ENCODE measurements around the gene GOLGA1. TPM values are rescaled to one million over a fixed set of nuclear protein-coding genes. Genes with fewer than 3 reads are reported as not detected.

Gene GOLGA1, protein sequence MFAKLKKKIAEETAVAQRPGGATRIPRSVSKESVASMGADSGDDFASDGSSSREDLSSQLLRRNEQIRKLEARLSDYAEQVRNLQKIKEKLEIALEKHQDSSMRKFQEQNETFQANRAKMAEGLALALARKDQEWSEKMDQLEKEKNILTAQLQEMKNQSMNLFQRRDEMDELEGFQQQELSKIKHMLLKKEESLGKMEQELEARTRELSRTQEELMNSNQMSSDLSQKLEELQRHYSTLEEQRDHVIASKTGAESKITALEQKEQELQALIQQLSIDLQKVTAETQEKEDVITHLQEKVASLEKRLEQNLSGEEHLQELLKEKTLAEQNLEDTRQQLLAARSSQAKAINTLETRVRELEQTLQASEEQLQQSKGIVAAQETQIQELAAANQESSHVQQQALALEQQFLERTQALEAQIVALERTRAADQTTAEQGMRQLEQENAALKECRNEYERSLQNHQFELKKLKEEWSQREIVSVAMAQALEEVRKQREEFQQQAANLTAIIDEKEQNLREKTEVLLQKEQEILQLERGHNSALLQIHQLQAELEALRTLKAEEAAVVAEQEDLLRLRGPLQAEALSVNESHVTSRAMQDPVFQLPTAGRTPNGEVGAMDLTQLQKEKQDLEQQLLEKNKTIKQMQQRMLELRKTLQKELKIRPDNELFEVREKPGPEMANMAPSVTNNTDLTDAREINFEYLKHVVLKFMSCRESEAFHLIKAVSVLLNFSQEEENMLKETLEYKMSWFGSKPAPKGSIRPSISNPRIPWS
- polyA plus RNA-seq (2013, experiment 1 of 2; ENCODE audit: insufficient read length) = 12.0 TPM
- polyA plus RNA-seq (2013, experiment 2 of 2; ENCODE audit: insufficient read length) = 12.8 TPM

DNA sequence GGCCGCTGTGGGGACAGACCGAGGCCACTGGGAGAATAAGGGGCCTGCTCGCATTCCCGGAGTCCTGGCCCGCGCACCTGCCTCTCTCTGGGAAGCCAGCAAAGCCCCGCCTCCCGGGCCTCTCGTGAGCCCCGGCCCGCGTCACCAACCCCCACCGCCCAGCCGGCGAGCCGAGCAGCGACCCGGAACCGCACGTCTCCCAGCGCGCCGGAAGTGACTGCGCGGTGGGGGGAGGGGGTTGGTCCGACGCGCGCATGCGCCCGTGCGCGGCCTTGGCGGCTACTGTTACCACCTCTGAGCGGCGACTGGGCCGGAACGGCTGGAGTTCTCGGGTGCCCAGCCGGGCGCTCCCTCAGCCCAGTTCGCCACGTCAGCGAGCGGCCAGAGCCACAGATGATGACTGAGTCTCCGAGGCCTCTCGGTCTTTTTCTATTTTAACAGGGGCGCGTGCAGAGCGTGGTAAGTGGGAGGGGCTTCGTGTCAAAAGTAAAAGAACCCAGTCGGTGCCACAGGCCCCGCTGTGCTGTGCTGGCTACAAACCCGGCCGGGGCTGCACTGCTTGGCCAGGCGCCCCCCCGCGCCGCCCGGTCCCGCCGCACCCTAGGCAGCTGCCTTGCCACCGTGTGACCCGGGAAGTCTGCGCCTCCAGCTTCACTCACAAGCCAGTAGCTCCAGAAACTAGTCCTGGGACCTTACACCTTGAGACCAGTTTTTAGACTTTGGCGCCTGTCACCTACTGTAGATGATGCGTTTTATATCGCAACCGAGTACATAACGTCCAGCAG is at the start of gene GOLGA1:
GOLGA1 (minus strand) TSS at position 190 of the 785 bp plus-strand sequence. CDS start 2,372 bp downstream, outside the sequence.
- peak; percentile 95 for DNase-seq

DNA sequence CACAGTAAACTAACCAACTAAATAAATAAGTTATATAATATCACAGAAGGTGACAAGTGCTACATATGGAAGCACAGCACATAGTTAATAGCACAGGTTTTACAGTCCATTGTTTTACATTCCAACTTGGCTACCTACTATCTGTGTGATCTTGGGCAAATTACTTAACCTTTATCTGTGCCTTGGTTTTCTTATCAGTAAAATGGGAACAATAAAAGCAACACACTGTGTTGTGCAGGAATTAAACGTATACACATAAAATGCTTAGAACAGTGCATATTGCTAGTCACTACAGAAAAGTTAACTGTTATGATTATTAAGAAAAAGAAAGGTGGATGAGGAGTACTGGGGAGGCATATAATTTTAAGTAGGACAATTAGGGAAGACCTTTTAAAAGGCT is 42.8 kb upstream of the GOLGA1 start:
- DNase-seq = no peak

DNA sequence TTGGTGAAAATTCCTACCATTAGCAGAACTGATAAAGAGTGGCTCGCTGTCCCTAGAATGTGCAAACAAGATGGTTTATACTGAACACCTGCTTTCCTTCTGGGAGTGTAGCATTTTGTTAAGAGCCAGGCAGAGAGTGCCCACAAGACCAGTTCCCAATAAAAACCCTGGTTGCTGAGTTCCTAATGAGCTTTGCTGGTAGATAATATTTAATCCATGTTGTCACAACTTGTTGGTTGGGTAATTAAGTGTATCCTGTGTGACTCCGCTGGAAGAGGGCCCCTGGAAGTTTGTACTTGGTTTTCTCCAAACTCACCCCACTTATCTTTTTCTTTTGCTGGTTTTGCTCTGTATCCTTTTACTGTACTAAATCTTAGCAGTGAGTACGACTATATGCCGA is 39.5 kb upstream of the GOLGA1 start:
- no peak for DNase-seq

DNA sequence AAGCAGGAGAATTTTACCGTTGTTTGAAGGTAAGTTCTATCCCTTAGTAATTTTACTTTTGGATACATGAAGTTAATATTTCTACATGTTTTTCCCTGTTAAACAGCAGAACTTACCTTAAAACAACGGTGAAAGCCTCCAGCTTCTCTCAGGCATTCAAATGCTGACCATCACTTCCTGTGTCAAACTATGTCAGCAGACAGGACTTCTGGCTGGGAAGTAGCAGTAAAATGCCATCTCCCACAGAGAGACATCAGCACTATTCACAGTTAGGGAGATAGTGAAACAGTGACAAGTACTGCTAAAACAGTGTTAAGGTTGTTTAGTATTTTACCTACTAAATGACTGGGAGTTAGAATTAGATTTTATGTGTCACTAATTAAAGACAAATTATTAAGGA is 34.2 kb upstream of the GOLGA1 start:
- DNase-seq = peak; percentile 7

DNA sequence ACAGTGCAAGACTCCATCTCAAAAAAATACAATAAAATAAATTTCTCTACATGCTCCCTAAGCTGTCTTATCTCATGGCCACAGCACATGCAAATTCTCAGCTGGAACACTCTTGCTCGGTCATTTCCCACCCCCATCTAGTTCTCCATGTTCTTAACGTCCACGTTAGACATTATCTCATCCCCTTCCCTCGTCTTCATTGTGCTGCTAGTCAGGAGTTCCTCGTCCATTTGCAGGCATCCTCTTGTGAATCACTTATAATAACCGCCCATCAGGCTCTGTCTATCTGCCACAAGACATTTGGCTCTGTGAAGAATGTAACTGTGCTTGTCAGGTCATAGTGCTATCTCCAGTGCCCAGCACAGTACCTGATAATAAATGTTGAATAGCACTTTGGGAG is 32.9 kb upstream of the GOLGA1 start:
- DNase-seq = no peak

DNA sequence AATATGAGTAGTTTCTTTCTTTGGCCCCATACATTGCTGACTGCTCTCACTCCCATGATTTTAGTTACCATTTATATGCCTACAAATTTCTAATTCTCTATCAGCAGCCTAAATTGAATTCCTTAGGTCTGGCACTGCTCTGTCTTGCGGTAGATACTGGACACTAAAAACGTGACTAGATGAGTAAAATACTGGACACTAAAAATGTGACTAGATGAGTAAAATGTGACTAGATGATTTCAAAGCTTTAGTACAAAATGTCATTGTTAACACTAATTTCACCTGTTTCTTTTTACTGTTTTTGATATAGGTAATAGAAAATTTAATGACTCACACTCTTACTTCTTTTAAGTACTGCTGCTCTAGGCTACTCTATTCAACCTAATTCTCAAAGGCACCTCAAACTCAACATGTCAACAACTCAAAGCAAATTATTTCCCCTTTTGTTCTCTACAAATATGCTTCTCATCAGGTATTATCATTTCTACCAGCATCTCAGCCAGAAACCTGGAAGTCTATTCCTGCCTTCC is 31.4 kb upstream of the GOLGA1 start:
- DNase-seq = no peak

DNA sequence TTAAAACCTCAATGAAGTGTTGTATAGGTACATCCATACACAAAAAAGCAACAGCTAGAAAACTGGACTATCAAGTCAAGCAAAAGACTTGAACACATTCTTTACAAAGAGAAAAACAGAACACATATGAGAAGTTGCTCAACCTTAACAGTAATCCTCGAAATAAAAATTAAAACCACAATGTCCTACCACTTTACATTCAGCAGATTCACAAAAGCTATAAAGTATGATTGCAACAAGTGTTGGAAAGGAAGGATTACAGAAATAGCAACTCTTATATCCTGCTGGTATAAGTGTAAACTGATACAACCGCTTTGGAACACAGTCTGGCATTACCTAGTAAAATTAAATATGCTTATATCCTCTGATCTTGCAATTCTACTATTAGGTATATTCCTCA is 28.5 kb upstream of the GOLGA1 start:
- DNase-seq = no peak

DNA sequence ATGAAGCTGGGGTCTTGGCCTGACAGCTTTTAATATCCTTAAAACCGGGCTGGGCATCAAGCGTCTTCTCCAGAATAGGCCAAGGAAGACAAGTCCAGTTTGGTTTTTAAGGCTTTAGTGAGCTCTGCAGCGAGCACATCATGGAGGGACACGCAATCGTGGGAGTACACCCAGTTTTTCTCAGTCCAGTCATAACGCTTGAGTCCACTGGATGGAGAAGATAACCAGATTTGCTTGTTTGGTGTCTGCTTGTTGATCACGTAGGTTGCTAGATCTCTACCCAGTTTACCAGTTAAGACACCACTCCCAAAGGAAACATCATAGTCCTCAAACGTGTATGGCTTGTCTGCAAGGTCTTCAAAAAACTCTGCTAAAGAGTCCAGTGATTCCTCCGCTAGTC is 27.4 kb upstream of the GOLGA1 start:
- no peak for DNase-seq

DNA sequence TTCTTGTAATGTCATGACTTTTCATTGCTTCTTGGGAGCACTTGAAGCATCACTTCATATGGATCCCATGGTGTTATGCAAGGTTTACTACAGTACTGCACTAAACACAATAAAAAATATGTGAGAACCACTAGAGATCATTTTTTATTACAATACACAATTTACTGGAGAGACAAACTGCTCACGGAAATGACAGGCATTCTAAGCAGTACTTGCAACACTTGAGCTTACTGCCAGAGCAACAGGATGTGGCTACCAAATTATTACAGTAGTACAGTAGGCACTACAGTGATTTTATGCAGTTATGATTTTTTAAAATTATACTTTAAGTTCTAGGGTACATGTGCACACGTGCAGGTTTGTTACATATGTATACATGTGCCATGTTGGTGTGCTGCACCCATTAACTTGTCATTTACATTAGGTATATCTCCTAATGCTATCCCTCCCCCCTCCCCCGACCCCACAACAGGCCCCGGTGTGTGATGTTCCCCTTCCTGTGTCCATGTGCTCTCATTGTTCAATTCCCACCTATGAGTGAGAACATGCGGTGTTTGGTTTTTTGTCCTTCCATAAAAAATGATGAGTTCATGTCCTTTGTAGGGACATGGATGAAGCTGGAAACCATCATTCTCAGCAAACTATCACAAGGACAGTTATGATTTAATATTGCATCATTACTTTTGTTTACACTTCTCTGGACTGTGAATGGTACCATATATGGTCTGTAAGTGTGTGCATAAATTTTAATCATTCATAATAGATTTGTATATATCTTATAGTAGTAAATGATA is 25.1 kb upstream of the GOLGA1 start:
- DNase-seq = peak; percentile 50

DNA sequence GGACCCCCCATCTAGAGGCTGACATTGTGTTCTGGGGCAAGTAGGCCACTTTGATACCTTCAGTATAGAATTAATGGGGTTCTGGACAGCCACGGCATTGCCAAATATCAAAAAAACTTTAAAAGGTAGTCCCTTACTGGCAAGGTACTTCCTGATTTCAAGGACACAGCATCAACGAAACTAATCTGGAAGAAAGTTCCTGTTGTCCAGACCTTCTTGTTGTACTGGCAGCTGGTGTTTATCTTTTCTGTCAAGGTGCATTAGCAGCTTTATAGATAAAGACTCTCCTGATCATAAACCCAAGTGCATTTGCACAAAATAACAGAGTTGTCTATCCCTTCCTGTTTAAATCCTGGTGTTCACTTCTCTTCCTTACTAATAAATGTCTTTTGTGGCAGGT is 23.7 kb upstream of the GOLGA1 start:
- DNase-seq = no peak

DNA sequence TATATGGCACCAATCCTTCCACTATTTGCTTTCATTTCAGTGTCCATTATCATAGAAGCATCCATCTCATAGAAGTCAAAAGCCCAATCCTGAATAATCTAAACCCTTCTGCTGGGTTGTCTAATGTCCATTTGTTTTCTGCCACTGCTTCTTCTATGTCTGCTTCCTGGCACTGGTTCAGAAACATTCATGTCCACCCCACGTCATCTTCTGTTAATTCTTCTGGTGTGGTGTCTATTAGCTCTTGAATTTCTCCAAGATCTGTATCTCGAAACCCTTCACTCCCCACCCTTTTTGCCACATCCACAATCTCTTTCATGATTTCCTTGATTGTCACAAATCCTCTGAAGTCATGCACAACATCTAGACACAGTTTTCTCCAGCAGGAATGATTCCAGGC is 23.2 kb upstream of the GOLGA1 start:
- DNase-seq = peak; percentile 17

DNA sequence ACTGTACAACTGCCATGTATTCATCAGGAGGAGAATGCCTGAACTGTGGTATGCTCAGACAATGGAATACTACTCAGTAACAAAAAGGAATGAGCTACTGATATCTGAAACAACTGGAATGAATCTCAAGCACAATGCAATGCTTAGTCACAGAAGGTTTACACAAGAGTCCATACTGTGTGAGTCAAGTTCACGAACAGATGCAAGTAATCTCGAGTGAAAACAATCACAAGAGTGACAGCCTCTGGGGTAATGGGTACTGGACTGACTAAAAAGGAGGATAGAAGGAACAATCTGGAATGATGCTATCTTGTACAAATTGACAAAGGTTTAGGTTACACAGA is 19.5 kb upstream of the GOLGA1 start:
- DNase-seq = no peak

DNA sequence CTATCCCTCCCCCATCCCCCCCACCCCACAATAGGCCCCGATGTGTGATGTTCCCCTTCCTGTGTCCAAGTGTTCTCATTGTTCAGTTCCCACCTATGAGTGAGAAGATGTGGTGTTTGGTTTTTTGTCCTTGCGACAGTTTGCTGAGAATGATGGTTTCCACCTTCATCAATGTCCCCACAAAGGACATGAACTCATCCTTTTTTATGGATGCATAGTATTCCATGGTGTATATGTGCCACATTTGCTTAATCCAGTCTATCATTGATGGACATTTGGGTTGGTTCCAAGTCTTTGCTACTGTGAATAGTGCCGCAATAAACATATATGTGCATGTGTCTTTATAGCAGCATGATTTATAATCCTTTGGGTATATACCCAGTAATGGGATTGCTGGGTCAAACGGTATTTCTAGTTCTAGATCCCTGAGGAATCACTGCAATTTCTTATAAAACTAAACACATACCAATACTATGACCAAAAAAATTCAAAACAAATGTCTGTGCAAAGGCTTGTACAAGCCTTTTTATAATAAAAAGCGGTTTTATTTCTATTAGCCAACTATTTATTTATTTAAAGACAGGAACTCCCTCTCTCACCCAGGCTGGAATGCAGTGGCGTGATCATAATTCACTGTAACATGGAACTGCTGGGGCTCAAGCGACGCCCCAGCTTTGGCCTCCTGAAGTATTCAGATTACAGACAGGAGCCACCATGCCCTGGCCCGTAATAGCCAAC is 19.0 kb upstream of the GOLGA1 start:
- DNase-seq = peak; percentile 73

DNA sequence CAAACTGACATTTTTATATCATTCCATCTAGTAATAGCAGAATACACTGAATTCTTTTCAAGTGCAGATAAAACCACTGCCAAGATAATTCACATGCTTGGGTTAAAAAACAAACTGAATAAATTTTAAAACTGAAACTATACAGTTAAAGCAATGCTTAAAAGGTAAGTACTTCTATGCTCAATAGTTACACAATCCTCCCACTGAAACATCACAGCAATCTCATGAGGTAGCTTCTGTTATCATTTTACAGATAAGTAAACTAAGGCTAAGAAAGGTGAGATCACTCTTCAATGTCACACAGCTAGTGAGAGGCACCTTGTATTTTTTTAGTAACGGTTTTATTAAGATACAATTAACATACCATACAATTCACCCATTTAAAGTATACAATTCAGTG is 13.4 kb upstream of the GOLGA1 start:
- no peak for DNase-seq

DNA sequence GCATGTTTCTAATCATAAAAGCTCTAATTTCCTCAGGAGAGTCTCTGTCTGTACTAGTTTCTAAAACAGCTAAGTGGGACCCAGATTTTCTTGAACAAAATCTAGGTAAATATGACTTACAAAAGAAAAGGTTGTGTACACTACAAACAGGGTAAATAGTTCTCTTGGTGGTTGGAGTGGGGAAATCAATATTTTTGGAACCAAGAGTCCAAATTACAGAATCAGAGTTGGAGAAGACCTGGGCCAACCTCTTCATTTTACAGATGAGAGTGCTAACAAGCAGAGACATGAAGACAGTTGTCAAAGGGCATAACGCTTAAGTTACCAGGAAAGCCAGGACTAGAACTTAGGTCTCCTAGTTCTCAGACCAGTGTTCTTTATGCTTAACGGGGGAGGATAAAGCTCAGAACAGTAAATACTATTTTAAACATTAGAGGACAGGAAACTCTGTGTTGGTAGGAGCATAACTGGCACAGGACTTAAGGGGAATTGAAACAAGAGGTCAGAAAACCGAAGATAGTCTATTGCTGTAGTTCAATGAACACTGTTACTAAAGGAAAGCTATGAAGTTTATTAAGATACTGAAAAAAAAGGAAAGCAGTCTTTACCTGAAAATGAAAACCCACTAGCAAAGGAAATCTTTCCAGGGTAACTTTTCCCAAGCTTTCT is 9.3 kb upstream of the GOLGA1 start:
- no peak for DNase-seq

DNA sequence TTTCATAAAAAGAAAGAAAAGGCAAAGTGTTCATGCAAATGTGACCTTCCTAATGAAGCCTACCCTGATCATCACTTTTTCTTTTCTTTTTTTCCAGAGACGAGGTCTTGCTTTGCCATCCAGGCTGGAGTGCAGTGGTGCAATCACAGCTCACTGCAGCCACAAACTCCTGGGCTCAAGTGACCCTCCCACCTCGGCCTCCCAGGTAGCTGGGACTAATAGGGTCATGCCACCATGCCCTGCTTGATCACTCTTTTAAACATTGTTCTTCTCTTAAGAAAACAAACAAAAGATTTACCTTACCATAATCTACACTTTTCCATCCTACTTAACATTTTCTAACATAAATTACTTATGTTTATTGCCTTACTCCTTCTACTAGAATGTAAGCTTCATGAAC is 8.5 kb upstream of the GOLGA1 start:
- DNase-seq = no peak

DNA sequence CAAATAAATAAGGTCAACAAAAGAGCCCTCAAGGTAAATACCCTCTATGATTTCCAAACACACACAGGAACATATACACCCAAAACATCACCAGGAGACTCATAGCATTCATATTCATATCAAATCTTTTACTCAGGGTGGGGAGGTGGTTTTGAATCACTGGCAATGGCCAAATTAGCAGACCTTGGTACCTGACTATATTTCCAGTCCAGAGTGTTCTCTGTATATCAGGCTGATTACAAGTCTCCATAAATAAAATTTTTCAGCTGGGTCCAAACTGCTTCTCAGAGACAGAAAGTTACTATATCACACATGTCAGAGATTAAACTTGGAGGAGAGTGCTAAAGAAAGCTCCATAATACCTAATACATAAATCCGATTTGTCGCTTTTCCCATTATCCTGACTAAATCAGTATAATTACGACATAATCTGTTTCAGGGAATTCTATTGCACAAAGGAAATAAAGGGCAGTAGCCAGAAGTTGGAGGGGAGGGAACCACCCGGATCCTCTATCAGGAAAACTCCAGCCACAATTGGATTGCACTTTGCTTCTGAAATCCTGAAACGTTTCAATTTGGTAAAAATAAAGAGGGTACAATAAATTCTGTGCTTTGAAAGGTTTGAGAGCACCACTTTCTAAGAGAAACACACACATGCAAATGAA is 7.0 kb upstream of the GOLGA1 start:
- DNase-seq = no peak

DNA sequence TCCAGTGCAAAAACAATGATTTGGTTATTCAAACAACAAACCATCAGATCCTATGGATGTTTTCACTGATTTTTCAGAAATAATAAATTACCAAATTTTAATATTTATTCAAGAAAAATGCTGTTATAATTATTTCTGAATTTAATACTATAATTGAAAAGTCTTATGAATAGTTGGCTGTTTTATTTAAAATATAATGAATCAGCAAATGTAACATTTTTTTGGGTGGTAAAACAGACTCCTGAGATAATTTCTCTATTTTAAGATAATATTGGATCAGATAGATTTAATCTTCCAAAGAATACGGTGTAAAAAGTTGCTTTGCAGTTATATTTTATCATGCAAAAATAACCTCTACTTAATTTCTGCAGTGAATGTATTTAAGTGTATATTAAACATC is 5.3 kb upstream of the GOLGA1 start:
- DNase-seq = no peak

DNA sequence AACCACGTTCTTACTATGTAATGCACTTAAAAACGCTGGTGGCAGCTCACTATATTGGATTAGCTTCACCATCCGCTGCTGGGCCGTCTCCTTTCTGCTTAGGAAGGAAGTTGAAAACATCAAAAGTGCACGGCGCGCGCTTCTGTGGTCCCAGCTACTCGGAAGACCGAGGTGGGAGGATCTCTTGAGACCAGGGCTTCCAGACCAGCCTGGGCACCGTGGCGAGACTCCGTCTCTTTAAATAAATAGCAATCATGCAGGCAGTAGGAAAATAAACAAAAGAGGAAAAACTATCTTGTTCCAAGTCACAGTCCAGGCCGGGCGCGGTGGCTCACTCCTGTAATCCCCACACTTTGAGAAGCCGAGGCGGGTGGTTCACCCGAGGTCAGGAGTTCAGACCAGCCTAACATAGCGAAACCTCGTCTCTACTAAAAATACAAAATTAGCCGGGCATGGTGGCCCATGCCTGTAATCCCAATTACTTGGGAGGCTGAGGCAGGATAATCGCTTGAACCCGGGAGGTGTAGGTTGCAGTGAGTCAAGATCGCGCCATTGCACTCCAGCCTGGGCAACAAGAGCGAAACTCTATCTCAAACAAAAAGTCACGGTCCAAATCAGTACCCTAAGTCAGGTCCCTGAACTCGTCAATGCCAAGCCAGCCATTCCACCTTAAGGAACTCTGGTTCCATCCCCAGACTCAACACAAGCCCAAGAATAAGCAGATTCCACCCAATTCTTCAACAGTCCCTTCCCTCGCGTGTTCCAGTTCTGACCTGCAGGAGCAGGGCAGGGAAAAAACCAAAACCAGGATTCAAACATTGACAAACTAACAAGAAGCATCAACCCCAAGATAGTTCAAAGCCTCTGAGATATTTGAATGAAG is 1.0 kb upstream of the GOLGA1 start:
- DNase-seq = peak; percentile 55

Data from fibroblast of skin of scalp (primary cell).